H9 (cell line): ENCODE results near the gene LRP3. TPM values are rescaled to one million over a fixed set of nuclear protein-coding genes. Genes with fewer than 3 reads are reported as not detected.

Experiments used
- DNase-seq: peaks from one replicate; pipeline ENCODE4 v3.0.0-alpha.2; 2017
- H2AFZ ChIP-seq: one replicate; pipeline ENCODE4 v1.6.1; 2013; ENCODE audit warnings: mild to moderate bottlenecking, low read length, control low read depth, moderate library complexity
- H2AK5ac ChIP-seq: 2 replicates; pipeline ENCODE4 v1.6.1; 2013; ENCODE audit warnings: low read length, control low read depth, mixed read lengths; ENCODE audit not compliant: insufficient read length
- H2BK120ac ChIP-seq: one replicate; pipeline ENCODE4 v1.6.1; 2013; ENCODE audit warnings: low read depth, mild to moderate bottlenecking, low read length, control low read depth, inconsistent platforms; ENCODE audit not compliant: poor library complexity, severe bottlenecking
- H2BK12ac ChIP-seq: 2 replicates; pipeline ENCODE4 v1.6.1; 2013; ENCODE audit warnings: low read length, control low read depth, mixed read lengths, low read depth; ENCODE audit not compliant: insufficient read length
- H2BK15ac ChIP-seq: 2 replicates; pipeline ENCODE4 v1.6.1; 2013; ENCODE audit warnings: low read depth, low read length, control low read depth
- H2BK20ac ChIP-seq: one replicate; pipeline ENCODE4 v1.6.1; 2013; ENCODE audit warnings: low read depth, mild to moderate bottlenecking, low read length, control low read depth, inconsistent platforms; ENCODE audit not compliant: poor library complexity, severe bottlenecking
- H2BK5ac ChIP-seq: 2 replicates; pipeline ENCODE4 v1.6.1; 2013; ENCODE audit warnings: low read length, control low read depth, mixed read lengths; ENCODE audit not compliant: insufficient read length
- H3K14ac ChIP-seq: 2 replicates; pipeline ENCODE4 v1.6.1; 2013; ENCODE audit warnings: low read length, control low read depth; ENCODE audit not compliant: insufficient read depth
- H3K18ac ChIP-seq: 2 replicates; pipeline ENCODE4 v1.6.1; 2013; ENCODE audit warnings: low read depth, mild to moderate bottlenecking, mixed read lengths, low read length, control low read depth; ENCODE audit not compliant: insufficient read length
- H3K23ac ChIP-seq: 2 replicates; pipeline ENCODE4 v1.6.1; 2013; ENCODE audit warnings: low read length, control low read depth, mixed read lengths, low read depth; ENCODE audit not compliant: insufficient read length
- H3K23me2 ChIP-seq: 2 replicates; pipeline ENCODE4 v1.6.1; 2013; ENCODE audit warnings: low read depth, mild to moderate bottlenecking, mixed read lengths, low read length, control low read depth; ENCODE audit not compliant: insufficient read length, poor library complexity, severe bottlenecking
- H3K27ac ChIP-seq: 2 replicates; pipeline ENCODE4 v1.5.1; 2013; ENCODE audit warnings: low read length, control low read depth, mixed read lengths, low read depth; ENCODE audit not compliant: insufficient read length
- H3K27me3 ChIP-seq: 2 replicates; pipeline ENCODE4 v1.6.1; 2013; ENCODE audit warnings: low read length, control low read depth, inconsistent platforms; ENCODE audit not compliant: insufficient read depth
- H3K4ac ChIP-seq: 2 replicates; pipeline ENCODE4 v1.6.1; 2013; ENCODE audit warnings: low read depth, mild to moderate bottlenecking, control low read depth, inconsistent platforms, low read length, moderate library complexity
- H3K4me1 ChIP-seq: 2 replicates; pipeline ENCODE4 v1.6.1; 2013; ENCODE audit warnings: low read length, control low read depth, inconsistent platforms; ENCODE audit not compliant: insufficient read depth
- H3K4me2 ChIP-seq: 2 replicates; pipeline ENCODE4 v1.6.1; 2013; ENCODE audit warnings: low read length, control low read depth, mixed read lengths; ENCODE audit not compliant: insufficient read length, insufficient read depth
- H3K56ac ChIP-seq: 2 replicates; pipeline ENCODE4 v1.6.1; 2013; ENCODE audit warnings: low read depth, mild to moderate bottlenecking, mixed read lengths, low read length, control low read depth; ENCODE audit not compliant: insufficient read length
- H3K79me1 ChIP-seq: 2 replicates; pipeline ENCODE4 v1.6.1; 2013; ENCODE audit warnings: low read depth, mild to moderate bottlenecking, moderate library complexity, low read length, control low read depth, inconsistent platforms; ENCODE audit not compliant: insufficient read depth, poor library complexity, severe bottlenecking
- H3K79me2 ChIP-seq: 2 replicates; pipeline ENCODE4 v1.6.1; 2013; ENCODE audit warnings: low read length, control low read depth, inconsistent platforms; ENCODE audit not compliant: insufficient read depth
- H3K9ac ChIP-seq: 2 replicates; pipeline ENCODE4 v1.6.1; 2013; ENCODE audit warnings: low read length, control low read depth, mixed read lengths; ENCODE audit not compliant: insufficient read length; ENCODE audit errors: extremely low read depth
- H3K9me3 ChIP-seq: one replicate; pipeline ENCODE4 v1.6.1; 2013; ENCODE audit warnings: low read depth, low read length, inconsistent platforms; ENCODE audit not compliant: control insufficient read depth
- H3T11ph ChIP-seq: one replicate; pipeline ENCODE4 v1.6.1; 2013; ENCODE audit warnings: mild to moderate bottlenecking, low read length, control low read depth, inconsistent platforms
- H4K20me1 ChIP-seq: one replicate; pipeline ENCODE4 v1.6.1; 2013; ENCODE audit not compliant: control insufficient read depth, insufficient read length, insufficient read depth
- H4K5ac ChIP-seq: 2 replicates; pipeline ENCODE4 v1.6.1; 2013; ENCODE audit warnings: low read depth, mild to moderate bottlenecking, mixed read lengths, low read length, control low read depth; ENCODE audit not compliant: insufficient read length
- H4K8ac ChIP-seq: replicated peaks from 2 replicates; pipeline ENCODE4 v1.6.1; 2013; ENCODE audit warnings: low read length, control low read depth, mixed read lengths, low read depth; ENCODE audit not compliant: insufficient read length
- H4K91ac ChIP-seq: 2 replicates; pipeline ENCODE4 v1.6.1; 2013; ENCODE audit warnings: low read depth, mild to moderate bottlenecking, moderate library complexity, mixed read lengths, low read length, control low read depth; ENCODE audit not compliant: insufficient read length
- H3K27ac Mint-ChIP-seq, 3 experiments: 2 replicates in 2 of 3; 3 replicates in 1 of 3; pipeline ENCODE4 v1.8.0; 2020 to 2021; ENCODE audit warnings: mixed read lengths in 3 of 3, mild to moderate bottlenecking in 1 of 3, moderate library complexity in 1 of 3
- H3K27me3 Mint-ChIP-seq: 2 replicates; pipeline ENCODE4 v1.8.0; 2021; ENCODE audit warnings: low read depth, mild to moderate bottlenecking, moderate library complexity, mixed read lengths
- H3K36me3 Mint-ChIP-seq, 3 experiments: 2 replicates in 2 of 3; 3 replicates in 1 of 3; pipeline ENCODE4 v1.8.0; 2020 to 2021; ENCODE audit warnings: low read depth in 3 of 3, mixed read lengths in 3 of 3; ENCODE audit not compliant: insufficient read depth in 1 of 3
- H3K4me1 Mint-ChIP-seq, 2 experiments: 2 replicates each; pipeline ENCODE4 v1.8.0; 2020; ENCODE audit warnings: mixed read lengths in 2 of 2
- H3K4me3 Mint-ChIP-seq, 2 experiments: 2 replicates in 1 of 2; 3 replicates in 1 of 2; pipeline ENCODE4 v1.8.0; 2020 to 2021; ENCODE audit warnings: mild to moderate bottlenecking in 2 of 2, mixed read lengths in 2 of 2, moderate library complexity in 1 of 2
- H3K9me3 Mint-ChIP-seq, 2 experiments: 2 replicates in 1 of 2; 3 replicates in 1 of 2; pipeline ENCODE4 v1.8.0; 2020; ENCODE audit warnings: mild to moderate bottlenecking in 2 of 2, mixed read lengths in 2 of 2, moderate library complexity in 1 of 2
- CTCF ChIP-seq: fragments of 200-600 bp; sonication (generic); conservative IDR thresholded peaks from 3 replicates; pipeline ENCODE4 v1.8.0; 2021; ENCODE audit warnings: antibody characterized with exemption, mild to moderate bottlenecking
- WGBS: extraction: QIAGEN DNeasy Blood & Tissue Kit; methylation state at CpG from one replicate; pipeline ENCODE4 v1.1.7; 2013; ENCODE audit warnings: missing lambda C conversion rate, low lambda C conversion rate, mixed read lengths; ENCODE audit not compliant: insufficient read length; ENCODE audit errors: extremely low coverage; 5-methylcytosine and 5-hydroxymethylcytosine counted together
- total RNA-seq: library from RNA; stranded (reverse); gene quantifications from 2 replicates; pipeline ENCODE4 v1.2.1, GENCODE V29; 2021

LRP3 gene
- total RNA-seq, 1 experiment from 2014 or later, result 29.2 TPM

- H4K91ac ChIP-seq, result no peak overlapping the region
- H3K9me3 ChIP-seq, result no peaks in the 10 kb centered on the region
- H2AK5ac ChIP-seq, result no peak overlapping the region
- no peak overlapping the region for H3K18ac ChIP-seq
- no peak overlapping the region for H2BK12ac ChIP-seq
- no peak overlapping the region for H4K5ac ChIP-seq
- peaks cover 2% of the 10 kb centered on the region for H4K20me1 ChIP-seq
- H3K56ac ChIP-seq, result no peak overlapping the region
- H2BK15ac ChIP-seq, result no peak overlapping the region
- H3T11ph ChIP-seq, result no peak overlapping the region
- H3K23me2 ChIP-seq, result no peaks in the 10 kb centered on the region
- no peak overlapping the region for H2AFZ ChIP-seq
- H3K23ac ChIP-seq, result no peak overlapping the region
- Mint-ChIP-seq H3K27ac (no peak overlapping the region), H3K9me3 (peaks cover 0 to 1% of the 10 kb centered on the region in 2 experiments; a peak in 2 of 5 replicates), H3K36me3 (peaks cover 6 to 10% (median 8%) of the 10 kb centered on the region in 3 experiments; a peak in 6 of 7 replicates), H3K4me1 (peaks cover 3 to 4% of the 10 kb centered on the region in 2 experiments; a peak in 1 of 4 replicates), H3K27me3 (peaks cover 39% of the 10 kb centered on the region), H3K4me3 (no peak overlapping the region)
- no peak overlapping the region for H3K4me2 ChIP-seq
- no peak overlapping the region for H3K14ac ChIP-seq
- H3K4me1 ChIP-seq, result no peaks in the 10 kb centered on the region
- H3K27ac ChIP-seq, result no peak overlapping the region
- TF ChIP-seq CTCF, result no peak
- H4K8ac ChIP-seq, result no peak overlapping the region
- no peaks in the 10 kb centered on the region for H3K79me2 ChIP-seq
- H3K4ac ChIP-seq, result no peak overlapping the region
- DNase-seq, result no peak
- no peaks in the 10 kb centered on the region; the same call in 1 of the 2 replicates for H3K27me3 ChIP-seq
- H3K79me1 ChIP-seq, result no peaks in the 10 kb centered on the region
- no peak overlapping the region for H3K9ac ChIP-seq
- no CpG with 5 or more reads among the region's 57 CpGs for WGBS
- H2BK20ac ChIP-seq, result no peak overlapping the region
- H2BK120ac ChIP-seq, result no peak overlapping the region
- no peak overlapping the region for H2BK5ac ChIP-seq
Measured at GRCh38 chr19:33194532-33194885, 379 bp downstream of the LRP3 start.
